ENCODE results near the gene PTPRM.

- TF ChIP-seq POLR2A (IDR thresholded peaks at IDR 0.05; ENCODE audit: control extremely low read depth in 1 of 2, low read depth in 2 of 2, low read length in 2 of 2) (no peak), CTCF (IDR thresholded peaks at IDR 0.05; ENCODE audit: control extremely low read depth in 1 of 3, insufficient read depth in 1 of 3, low read depth in 1 of 3, low read length in 3 of 3) (no peak), EP300 (IDR thresholded peaks at IDR 0.05; ENCODE audit: borderline replicate concordance in 1 of 2, low read depth in 2 of 2, low read length in 2 of 2) (no peak), EZH2 (IDR thresholded peaks at IDR 0.05; ENCODE audit: low read depth, low read length, severe bottlenecking) (no peak), SIRT6 (IDR thresholded peaks at IDR 0.05; ENCODE audit: low read length) (no peak)
These were observed 866.7 kb downstream of the PTPRM start for GRCh38 chr18:8433771-8434170.
